H1 (cell line): ENCODE results near the gene TBX2. TPM values are rescaled to one million over a fixed set of nuclear protein-coding genes. Genes with fewer than 3 reads are reported as not detected.

ENCODE experiments used
- CTCF ChIA-PET: fragments of 300-600 bp; sonication (Branson Sonifier 250); formaldehyde crosslinking; loops from one replicate; lab custom pipeline; 2021; ENCODE audit not compliant: partially characterized antibody; lab: Charles Lee
- POLR2A ChIA-PET: fragments of 300-600 bp; sonication (Branson Sonifier 250); formaldehyde crosslinking; loops from one replicate; lab custom pipeline; 2021; ENCODE audit warnings: inconsistent platforms; ENCODE audit not compliant: partially characterized antibody; lab: Charles Lee
- DNase-seq, 2 experiments: peaks; one replicate each; pipeline versions ENCODE4 v3.0.0 to v3.0.0-alpha.2; 2010 to 2022; ENCODE audit warnings: low spot score in 2 of 2, low read depth in 1 of 2, mixed read lengths in 1 of 2
- FAIRE-seq: peaks from 2 replicates; lab custom pipeline; 2011; peaks lifted over from hg19 to GRCh38; lab: Jason Lieb, UNC
- H2AFZ ChIP-seq: 2 replicates; pipeline ENCODE4 v1.8.1; 2012; ENCODE audit warnings: low read length, inconsistent platforms
- H2AK5ac ChIP-seq: 2 replicates; pipeline ENCODE4 v1.6.1; 2013; ENCODE audit warnings: low read depth, low read length
- H2BK120ac ChIP-seq: replicated peaks from 2 replicates; pipeline ENCODE3; 2013; ENCODE audit warnings: low read depth, low read length, inconsistent platforms
- H2BK12ac ChIP-seq: 2 replicates; pipeline ENCODE4 v1.6.1; 2013; ENCODE audit warnings: low read depth, low read length
- H2BK15ac ChIP-seq: 2 replicates; pipeline ENCODE4 v1.6.1; 2013; ENCODE audit warnings: low read length
- H2BK20ac ChIP-seq: 2 replicates; pipeline ENCODE4 v1.6.1; 2013; ENCODE audit warnings: low read length
- H2BK5ac ChIP-seq: 2 replicates; pipeline ENCODE4 v1.6.1; 2013; ENCODE audit warnings: low read depth, low read length
- H3K14ac ChIP-seq: 2 replicates; pipeline ENCODE4 v1.6.1; 2013; ENCODE audit warnings: inconsistent platforms; ENCODE audit not compliant: insufficient read length
- H3K18ac ChIP-seq: 2 replicates; pipeline ENCODE4 v1.6.1; 2013; ENCODE audit warnings: low read length; ENCODE audit errors: extremely low read depth
- H3K23ac ChIP-seq: 2 replicates; pipeline ENCODE4 v1.6.1; 2013; ENCODE audit warnings: inconsistent platforms; ENCODE audit not compliant: insufficient read length
- H3K23me2 ChIP-seq: 2 replicates; pipeline ENCODE4 v1.6.1; 2013; ENCODE audit warnings: low read depth, low read length
- H3K27ac ChIP-seq: 2 replicates; pipeline ENCODE4 v1.6.1; 2011; ENCODE audit warnings: low read depth, low read length, inconsistent platforms
- H3K27me3 ChIP-seq, 4 experiments: replicated peaks in 1 of 4; 1 replicate in 1 of 4; 2 replicates in 3 of 4; pipeline versions ENCODE4 v1.6.1 to v1.8.1; 2011 to 2013; ENCODE audit warnings: low read length in 3 of 4, mild to moderate bottlenecking in 3 of 4, inconsistent platforms in 2 of 4, mixed read lengths in 2 of 4, moderate library complexity in 1 of 4; ENCODE audit not compliant: control insufficient read depth in 3 of 4, insufficient read depth in 3 of 4; ENCODE audit errors: extremely low read depth in 1 of 4
- H3K36me3 ChIP-seq, 4 experiments: 2 replicates each; pipeline versions ENCODE4 v1.6.1 to v1.8.1; 2011 to 2013; ENCODE audit warnings: mild to moderate bottlenecking in 4 of 4, low read length in 3 of 4, moderate library complexity in 2 of 4, control low read depth in 1 of 4, inconsistent platforms in 1 of 4; ENCODE audit not compliant: insufficient read depth in 4 of 4, control insufficient read depth in 2 of 4
- H3K4ac ChIP-seq: replicated peaks from 2 replicates; pipeline ENCODE3; 2013; ENCODE audit warnings: low read length, low read depth, mixed read lengths, inconsistent platforms; ENCODE audit not compliant: insufficient read length
- H3K4me1 ChIP-seq, 4 experiments: replicated peaks in 1 of 4; 1 replicate in 1 of 4; 2 replicates in 3 of 4; pipeline versions ENCODE4 v1.6.1 to v1.8.1; 2011 to 2013; ENCODE audit warnings: low read length in 3 of 4, inconsistent platforms in 2 of 4, mixed read lengths in 1 of 4; ENCODE audit not compliant: insufficient read depth in 4 of 4, control insufficient read depth in 3 of 4
- H3K4me2 ChIP-seq, 2 experiments: 2 replicates each; pipeline versions ENCODE4 v1.6.1 to v1.8.1; 2011 to 2013; ENCODE audit warnings: low read depth in 2 of 2, low read length in 2 of 2, control low read depth in 1 of 2, inconsistent platforms in 1 of 2, mild to moderate bottlenecking in 1 of 2; ENCODE audit not compliant: insufficient read depth in 1 of 2
- H3K4me3 ChIP-seq, 4 experiments: fragments of 200-600, 300-600 bp in 1 of 4; sonication (generic), shearing (Covaris generic), sonication (Bioruptor Twin) in 1 of 4; 2 replicates each; pipeline versions ENCODE4 v1.5.1 to v1.8.1; 2011 to 2016; ENCODE audit warnings: low read length in 4 of 4, low read depth in 3 of 4, control low read depth in 2 of 4, inconsistent platforms in 2 of 4, mild to moderate bottlenecking in 2 of 4, mixed read lengths in 1 of 4, moderate library complexity in 1 of 4; ENCODE audit not compliant: insufficient read depth in 2 of 4; ENCODE audit errors: extremely low read depth in 1 of 4
- H3K56ac ChIP-seq: replicated peaks from 2 replicates; pipeline ENCODE3; 2013; ENCODE audit warnings: low read depth, mild to moderate bottlenecking, mixed read lengths, low read length, inconsistent platforms; ENCODE audit not compliant: insufficient read length
- H3K79me1 ChIP-seq: 2 replicates; pipeline ENCODE4 v1.6.1; 2013; ENCODE audit warnings: low read depth, low read length, control low read depth
- H3K79me2 ChIP-seq, 2 experiments: 2 replicates each; pipeline versions ENCODE4 v1.6.1 to v1.8.1; 2012 to 2013; ENCODE audit warnings: low read length in 2 of 2, mild to moderate bottlenecking in 2 of 2, inconsistent platforms in 1 of 2; ENCODE audit not compliant: insufficient read depth in 2 of 2, control insufficient read depth in 1 of 2
- H3K9ac ChIP-seq, 4 experiments: replicated peaks in 1 of 4; 1 replicate in 1 of 4; 2 replicates in 3 of 4; pipeline versions ENCODE4 v1.6.1 to v1.8.1; 2011 to 2013; ENCODE audit warnings: low read depth in 3 of 4, low read length in 3 of 4, control low read depth in 2 of 4, mild to moderate bottlenecking in 2 of 4, moderate library complexity in 2 of 4, inconsistent platforms in 1 of 4; ENCODE audit errors: extremely low read depth in 1 of 4
- H3K9me3 ChIP-seq, 2 experiments: 2 replicates each; pipeline versions ENCODE4 v1.6.1 to v1.8.1; 2012 to 2013; ENCODE audit warnings: mild to moderate bottlenecking in 2 of 2, moderate library complexity in 2 of 2, control low read depth in 1 of 2, inconsistent platforms in 1 of 2, low read depth in 1 of 2, low read length in 1 of 2, mixed read lengths in 1 of 2; ENCODE audit not compliant: insufficient read depth in 2 of 2
- H4K20me1 ChIP-seq, 2 experiments: replicated peaks in 1 of 2; 2 replicates each; pipeline versions ENCODE3 to v1.8.1; 2011 to 2013; ENCODE audit warnings: inconsistent platforms in 2 of 2, low read length in 2 of 2, mild to moderate bottlenecking in 1 of 2; ENCODE audit not compliant: insufficient read depth in 2 of 2, control insufficient read depth in 1 of 2
- H4K5ac ChIP-seq: 2 replicates; pipeline ENCODE4 v1.6.1; 2013; ENCODE audit warnings: low read length, low read depth, mixed read lengths, inconsistent platforms; ENCODE audit not compliant: insufficient read length
- H4K8ac ChIP-seq: 2 replicates; pipeline ENCODE4 v1.8.0; 2013; ENCODE audit warnings: mild to moderate bottlenecking, moderate library complexity, low read length, inconsistent platforms; ENCODE audit not compliant: insufficient read depth; ENCODE audit errors: extremely low read depth
- H4K91ac ChIP-seq: replicated peaks from 2 replicates; pipeline ENCODE3; 2013; ENCODE audit warnings: low read length, mixed read lengths, inconsistent platforms; ENCODE audit not compliant: insufficient read length
- KDM1A ChIP-seq: fragments of 200-600, 300-600 bp; sonication (generic); IDR thresholded peaks from 2 replicates; pipeline ENCODE4 v1.7.1; 2016; ENCODE audit warnings: mild to moderate bottlenecking, low read length, borderline replicate concordance
- KDM5A ChIP-seq: fragments of 200-600 bp; IDR thresholded peaks from 2 replicates; pipeline ENCODE4 v1.7.1; 2012; ENCODE audit warnings: mild to moderate bottlenecking, low read length, inconsistent platforms, mixed read lengths
- SP2 ChIP-seq: IDR thresholded peaks from 2 replicates; pipeline ENCODE4 v1.6.1; 2012; ENCODE audit warnings: mild to moderate bottlenecking, low read length, inconsistent platforms
- WGBS, 2 experiments: shearing (Covaris generic) in 1 of 2; methylation state at CpG; one replicate each; pipeline versions ENCODE4 v1.1.6 to v1.1.7; 2013 to 2015; ENCODE audit warnings: low lambda C conversion rate in 2 of 2, mixed read lengths in 2 of 2, inconsistent platforms in 1 of 2, low coverage in 1 of 2, missing lambda C conversion rate in 1 of 2; ENCODE audit not compliant: insufficient replicate concordance in 2 of 2, insufficient coverage in 1 of 2, insufficient read length in 1 of 2; ENCODE audit errors: extremely low coverage in 1 of 2, missing lambda C conversion rate in 1 of 2; 5-methylcytosine and 5-hydroxymethylcytosine counted together
- polyA plus RNA-seq, 7 experiments: library from polyadenylated mRNA; depleted of rRNA in 3 of 7; stranded (reverse) in 5 of 7; unstranded in 2 of 7; fragments of >200 nt in 5 of 7; fragments of 200-250 nt in 2 of 7; gene quantifications; 1 replicate in 5 of 7; 2 replicates in 1 of 7; 4 replicates in 1 of 7; pipeline versions ENCODE4 v1.2.1 to v1.2.3, GENCODE V29; 2011 to 2013; ENCODE audit warnings: missing spikeins in 2 of 7, mixed read lengths in 2 of 7
- total RNA-seq: library from RNA; stranded (reverse); fragmentation: NEBNext Ultra II Directional; extraction: Animal tissue kit (Norgen Biotek cat#: 25700); gene quantifications from 2 replicates; pipeline ENCODE4 v1.2.1, GENCODE V29; 2021

The TBX2 gene
- total and polyA plus RNA-seq, 2 of the 8 experiments (the other 6 are each of a cell fraction or from before 2014, with no cell fraction given): not detected

DNA sequence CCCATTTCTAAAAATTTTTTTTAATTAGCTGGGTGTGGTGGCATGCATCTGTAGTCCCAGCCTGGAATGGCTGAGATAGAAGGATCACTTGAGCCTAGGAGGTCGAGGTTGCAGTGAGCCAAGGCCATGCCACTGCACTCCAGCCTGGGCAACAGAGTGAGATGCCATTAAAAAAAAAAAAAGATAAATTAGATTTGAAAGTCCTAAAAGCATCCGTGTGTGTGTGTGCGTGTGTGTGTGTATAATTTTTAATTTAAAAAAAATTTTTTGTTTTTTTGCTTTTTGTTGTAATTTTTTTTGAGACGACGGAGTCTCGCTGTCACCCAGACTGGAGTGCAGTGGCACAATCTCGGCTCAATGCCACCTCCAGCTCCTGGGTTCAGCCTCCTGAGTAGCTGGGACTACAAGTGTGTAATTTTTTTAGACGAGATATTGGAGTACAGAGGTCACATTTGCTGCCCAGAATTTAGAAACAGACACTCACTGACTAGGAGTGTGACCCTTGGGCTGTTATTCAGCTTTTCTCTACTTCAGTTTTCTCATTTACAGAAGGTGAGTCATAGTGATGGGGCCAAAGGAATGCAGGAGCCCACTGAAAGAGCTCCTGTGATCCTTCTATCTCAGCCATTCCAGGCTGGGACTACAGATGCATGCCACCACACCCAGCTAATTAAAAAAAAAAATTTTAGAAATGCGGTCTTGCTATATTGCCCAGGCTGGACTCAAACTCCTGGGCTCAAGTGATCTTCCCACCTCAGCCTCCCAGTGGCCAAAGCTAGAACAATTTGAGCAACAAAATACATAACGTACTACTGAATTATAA, 27.1 kb downstream of the TBX2 start:
- no peak for FAIRE-seq
- Histone ChIP-seq H3K18ac (no peak overlapping the region), H3K36me3 (no peaks in the 10 kb centered on the region), H3K79me2 (no peaks in the 10 kb centered on the region), H3K23me2 (no peaks in the 10 kb centered on the region; the same call in 1 of the 2 replicates), H2BK20ac (no peak overlapping the region), H2BK120ac (no peak overlapping the region), H3K9ac (no peak overlapping the region), H3K4ac (no peak overlapping the region)
- TF ChIP-seq KDM5A: no peak
- TF ChIP-seq SP2: no peak
- 0 out of 2 replicates have a peak, but pooled peaks have one; percentile 3 for TF ChIP-seq KDM1A
- TF ChIP-seq, all 59 proteins: peak for 1
- DNase-seq: no peak
- no peak overlapping the region for H2BK12ac ChIP-seq
- WGBS, 2 experiments: 89 to 100% methylated on average over 2 to 10 of the region's 10 CpGs
- no peak overlapping the region for H4K5ac ChIP-seq
- H4K91ac ChIP-seq: no peak overlapping the region
- H3K23ac ChIP-seq: no peak overlapping the region
- no peak overlapping the region for H3K4me3 ChIP-seq
- CTCF ChIA-PET: interaction anchor here (0.6 to 4.6 kb wide), 15 partner anchors 10 to 216 kb away, joined by 3 to 27 read pairs (median 4); no protein-coding TSS in a partner anchor
- H3K27ac ChIP-seq: no peak overlapping the region
- no peaks in the 10 kb centered on the region for H3K9me3 ChIP-seq
- no peak overlapping the region for H4K8ac ChIP-seq
- H4K20me1 ChIP-seq: no peaks in the 10 kb centered on the region
- H3K27me3 ChIP-seq: no peaks in the 10 kb centered on the region; a peak in 1 of 7 replicates
- H2AK5ac ChIP-seq: no peak overlapping the region
- peaks cover 0 to 4% (median 2%) of the 10 kb centered on the region in 4 experiments; a peak in 3 of 7 replicates for H3K4me1 ChIP-seq
- no peak overlapping the region for H3K56ac ChIP-seq
- H2BK5ac ChIP-seq: no peak overlapping the region
- POLR2A ChIA-PET: interaction anchor here (1.4 kb wide), 1 partner anchor 14 kb away, joined by 4 read pairs; no protein-coding TSS in a partner anchor
- no peak overlapping the region for H3K14ac ChIP-seq
- no peak overlapping the region for H2BK15ac ChIP-seq
- no peak overlapping the region for H2AFZ ChIP-seq
- no peak overlapping the region for H3K4me2 ChIP-seq
- H3K79me1 ChIP-seq: no peaks in the 10 kb centered on the region
